OCI-LY3 (cell line): ENCODE results near the gene SP7.

ENCODE experiments used
- CTCF ChIP-seq: fragments of 200-600, 300-600 bp; sonication (generic); IDR thresholded peaks from 2 replicates; pipeline ENCODE4 v1.5.1; 2014; ENCODE audit warnings: antibody characterized with exemption, low read length, low read depth
- EZH2phosphoT487 ChIP-seq: fragments of 200-600 bp; shearing (Covaris generic); IDR thresholded peaks from 2 replicates; pipeline ENCODE4 v1.6.1; 2018; ENCODE audit warnings: antibody characterized with exemption, mixed run types, low read depth

DNA sequence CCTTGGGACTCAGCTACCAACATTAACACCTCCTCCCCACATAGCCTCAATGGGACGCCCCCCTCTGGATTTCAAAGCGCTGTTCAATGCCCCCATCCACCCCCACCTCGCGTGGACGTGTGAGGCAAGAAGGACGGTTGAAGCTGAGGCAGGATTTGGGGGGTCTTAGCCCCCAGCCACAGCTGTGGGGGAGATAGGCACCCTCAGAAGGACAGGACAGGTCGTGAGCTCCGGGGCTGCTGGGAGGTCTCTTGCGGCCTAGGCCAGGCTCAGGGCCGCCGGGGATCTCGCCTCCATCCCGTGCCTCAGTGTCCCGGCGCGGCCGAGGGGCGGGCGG lies 8.3 kb upstream of the SP7 start:
- no peak for TF ChIP-seq CTCF
- TF ChIP-seq EZH2phosphoT487, result no peak
